Activated CD8-positive, alpha-beta memory T cell treated with anti-CD3 and anti-CD28 coated beads for 24 hours (primary cell): ENCODE data around the gene RPS23.

Source experiments
- DNase-seq: peaks from one replicate; pipeline ENCODE4 v3.0.0-alpha.2; 2020

Gene RPS23

GRCh38 chr5:82277987-82278710, at the start of gene RPS23:
Gene RPS23 (minus strand): TSS chr5:82278354. CDS start chr5:82278323, 31 bp downstream.
- DNase-seq, result peak; percentile 96

GRCh38 chr5:82327941-82328340, 49.8 kb upstream of the RPS23 start:
- no peak for DNase-seq

- no peak for DNase-seq
Observed at GRCh38 chr5:82325996-82326395, 47.8 kb upstream of the RPS23 start.

- no peak for DNase-seq
Observed at GRCh38 chr5:82325155-82325554, 47.0 kb upstream of the RPS23 start.

- no peak for DNase-seq
Observed at GRCh38 chr5:82320966-82321365, 42.8 kb upstream of the RPS23 start.

- no peak for DNase-seq
Observed at GRCh38 chr5:82319651-82320376, 41.7 kb upstream of the RPS23 start.

GRCh38 chr5:82319192-82319591, 41.0 kb upstream of the RPS23 start:
- no peak for DNase-seq

GRCh38 chr5:82314964-82315758, 37.0 kb upstream of the RPS23 start:
- DNase-seq, result no peak

- DNase-seq, result no peak
Observed at GRCh38 chr5:82313016-82313415, 34.9 kb upstream of the RPS23 start.

- DNase-seq, result no peak
Observed at GRCh38 chr5:82312373-82312856, 34.3 kb upstream of the RPS23 start.

- DNase-seq, result no peak
Observed at GRCh38 chr5:82309091-82309531, 31.0 kb upstream of the RPS23 start.

GRCh38 chr5:82308416-82308815, 30.3 kb upstream of the RPS23 start:
- DNase-seq, result no peak

GRCh38 chr5:82307451-82307850, 29.3 kb upstream of the RPS23 start:
- no peak for DNase-seq

- DNase-seq, result no peak
Observed at GRCh38 chr5:82306151-82306550, 28.0 kb upstream of the RPS23 start.

- DNase-seq, result no peak
Observed at GRCh38 chr5:82301190-82301589, 23.0 kb upstream of the RPS23 start.

GRCh38 chr5:82298668-82299067, 20.5 kb upstream of the RPS23 start:
- no peak for DNase-seq

GRCh38 chr5:82297711-82298110, 19.6 kb upstream of the RPS23 start:
- no peak for DNase-seq

GRCh38 chr5:82296929-82297328, 18.8 kb upstream of the RPS23 start:
- no peak for DNase-seq

- no peak for DNase-seq
Observed at GRCh38 chr5:82295959-82296531, 17.9 kb upstream of the RPS23 start.

- no peak for DNase-seq
Observed at GRCh38 chr5:82295144-82295543, 17.0 kb upstream of the RPS23 start.

- no peak for DNase-seq
Observed at GRCh38 chr5:82291420-82291819, 13.3 kb upstream of the RPS23 start.

GRCh38 chr5:82290908-82291307, 12.8 kb upstream of the RPS23 start:
- no peak for DNase-seq

GRCh38 chr5:82290005-82290404, 11.9 kb upstream of the RPS23 start:
- DNase-seq, result no peak
